Liver (tissue), 9 donors: ENCODE data around the gene AKR1C1. TPM values are rescaled to one million over a fixed set of nuclear protein-coding genes. Genes with fewer than 3 reads are reported as not detected.
"Not testable (repeated sequence)": the region's sequence is repeated elsewhere in the genome, so short reads cannot be mapped to it uniquely, and the experiment has no call there.

Experiments
- DNase-seq: peaks from one replicate; pipeline ENCODE4 v3.0.0-alpha.2; 2017; ENCODE audit warnings: low spot score
- H3K27ac ChIP-seq, 2 donors: one replicate each; pipeline ENCODE4 v1.7.0; 2013; ENCODE audit warnings: inconsistent platforms in 2 of 2, low read length in 2 of 2, control low read depth in 1 of 2, low read depth in 1 of 2, mild to moderate bottlenecking in 1 of 2
- H3K27me3 ChIP-seq, 4 donors: one replicate each; pipeline versions ENCODE4 v1.6.1 to v1.7.0; 2013; ENCODE audit warnings: low read length in 3 of 4, inconsistent platforms in 1 of 4, mild to moderate bottlenecking in 1 of 4, moderate library complexity in 1 of 4; ENCODE audit not compliant: control insufficient read depth in 4 of 4, insufficient read depth in 4 of 4
- H3K36me3 ChIP-seq, 4 donors: one replicate each; pipeline versions ENCODE4 v1.6.1 to v1.7.0; 2013; ENCODE audit warnings: low read length in 3 of 4, mild to moderate bottlenecking in 3 of 4, low read depth in 1 of 4, moderate library complexity in 1 of 4; ENCODE audit not compliant: control insufficient read depth in 4 of 4, insufficient read depth in 3 of 4
- H3K4me1 ChIP-seq, 4 donors: one replicate each; pipeline versions ENCODE4 v1.6.1 to v1.7.0; 2013; ENCODE audit warnings: low read length in 3 of 4, mild to moderate bottlenecking in 3 of 4, moderate library complexity in 1 of 4; ENCODE audit not compliant: control insufficient read depth in 4 of 4, insufficient read depth in 4 of 4
- H3K4me3 ChIP-seq, 3 donors: one replicate each; pipeline versions ENCODE4 v1.6.1 to v1.7.0; 2013; ENCODE audit warnings: low read length in 3 of 3, control low read depth in 1 of 3, low read depth in 1 of 3, mild to moderate bottlenecking in 1 of 3
- H3K9ac ChIP-seq, 2 donors: one replicate each; pipeline ENCODE4 v1.7.0; 2013; ENCODE audit warnings: low read length in 2 of 2, mild to moderate bottlenecking in 2 of 2, moderate library complexity in 2 of 2, control low read depth in 1 of 2, low read depth in 1 of 2
- H3K9me3 ChIP-seq, 4 donors: one replicate each; pipeline versions ENCODE4 v1.6.1 to v1.7.0; 2013; ENCODE audit warnings: low read length in 3 of 4; ENCODE audit not compliant: control insufficient read depth in 4 of 4
- EGR1 ChIP-seq, 2 donors: IDR thresholded peaks; 2 replicates each; pipeline ENCODE4 v1.6.1; 2016 to 2018; ENCODE audit warnings: antibody characterized with exemption in 2 of 2, low read depth in 2 of 2
- FOXA1 ChIP-seq: IDR thresholded peaks from 2 replicates; pipeline ENCODE4 v1.6.1; 2016; ENCODE audit warnings: antibody characterized with exemption
- FOXA2 ChIP-seq: IDR thresholded peaks from 2 replicates; pipeline ENCODE4 v1.6.1; 2016; ENCODE audit warnings: antibody characterized with exemption
- GABPA ChIP-seq, 2 donors: IDR thresholded peaks in 1 of 2; conservative IDR thresholded peaks in 1 of 2; 2 replicates each; pipeline ENCODE4 v1.6.1; 2016; ENCODE audit warnings: antibody characterized with exemption in 2 of 2, mild to moderate bottlenecking in 1 of 2, moderate library complexity in 1 of 2
- HNF4A ChIP-seq, 2 donors: conservative IDR thresholded peaks; 2 replicates each; pipeline ENCODE4 v1.6.1; 2016; ENCODE audit warnings: antibody characterized with exemption in 2 of 2, mild to moderate bottlenecking in 2 of 2
- JUND ChIP-seq, 2 donors: IDR thresholded peaks; 2 replicates each; pipeline ENCODE4 v1.6.1; 2016; ENCODE audit warnings: antibody characterized with exemption in 2 of 2
- NR2F2 ChIP-seq: IDR thresholded peaks from 2 replicates; pipeline ENCODE4 v1.6.1; 2016; ENCODE audit warnings: antibody characterized with exemption
- RAD21 ChIP-seq, 2 donors: IDR thresholded peaks; 2 replicates each; pipeline ENCODE4 v1.6.1; 2016; ENCODE audit warnings: antibody characterized with exemption in 2 of 2, mild to moderate bottlenecking in 2 of 2
- RXRA ChIP-seq, 2 donors: IDR thresholded peaks; 2 replicates each; pipeline ENCODE4 v1.6.1; 2017 to 2018; ENCODE audit warnings: antibody characterized with exemption in 2 of 2, mild to moderate bottlenecking in 1 of 2
- SP1 ChIP-seq: IDR thresholded peaks from 2 replicates; pipeline ENCODE4 v1.6.1; 2018; ENCODE audit warnings: antibody characterized with exemption, mild to moderate bottlenecking
- TAF1 ChIP-seq: conservative IDR thresholded peaks from 2 replicates; pipeline ENCODE4 v1.6.1; 2016; ENCODE audit warnings: antibody characterized with exemption, mild to moderate bottlenecking
- YY1 ChIP-seq: IDR thresholded peaks from 2 replicates; pipeline ENCODE4 v1.6.1; 2016; ENCODE audit warnings: antibody characterized with exemption, mild to moderate bottlenecking
- WGBS: extraction: QIAGEN DNeasy Blood & Tissue Kit; methylation state at CpG from one replicate; pipeline ENCODE4 v1.1.7; 2013; 5-methylcytosine and 5-hydroxymethylcytosine counted together
- polyA plus RNA-seq, 2 donors: library from polyadenylated mRNA; stranded (reverse) in 1 of 2; unstranded in 1 of 2; fragments of 200-250 nt in 1 of 2; fragments of >200 nt in 1 of 2; fragmentation: Nextera tagmentation in 1 of 2; extraction: Ambion mirVana in 1 of 2; gene quantifications; one replicate each; pipeline versions ENCODE4 v1.2.1 to v1.2.3, GENCODE V29; 2013 to 2015
- total RNA-seq, 2 donors: library from RNA; depleted of rRNA; stranded (reverse); fragments of >200 nt; gene quantifications; one replicate each; pipeline ENCODE4 v1.2.3, GENCODE V29; 2014
- TF ChIP-seq, protein P1 (sequence below): IDR thresholded peaks from 2 replicates; pipeline ENCODE4 v1.6.1; 2016; ENCODE audit warnings: antibody characterized with exemption
- TF ChIP-seq, protein P2 (sequence below): IDR thresholded peaks from 2 replicates; pipeline ENCODE4 v1.6.1; 2016; ENCODE audit warnings: antibody characterized with exemption, mild to moderate bottlenecking
- TF ChIP-seq, protein P3 (sequence below): IDR thresholded peaks from 2 replicates; pipeline ENCODE4 v1.6.1; 2016; ENCODE audit warnings: antibody characterized with exemption
- TF ChIP-seq, protein P4 (sequence below): IDR thresholded peaks from 2 replicates; pipeline ENCODE4 v1.6.1; 2016; ENCODE audit warnings: antibody characterized with exemption
- TF ChIP-seq, protein P5 (sequence below): fragments of 150-350 bp; IDR thresholded peaks from 2 replicates; pipeline ENCODE4 v1.5.1; 2017; ENCODE audit warnings: improper control_type of control experiment, low read depth, low read length; ENCODE audit not compliant: missing input control
- donor health status: healthy.
- donor health status: healthy.
- donor health status: healthy.
- donor health status: healthy.
- donor health status: healthy.

Gene AKR1C1
- total and polyA plus RNA-seq, 4 donors = 128 to 540 (median 145) TPM

DNA sequence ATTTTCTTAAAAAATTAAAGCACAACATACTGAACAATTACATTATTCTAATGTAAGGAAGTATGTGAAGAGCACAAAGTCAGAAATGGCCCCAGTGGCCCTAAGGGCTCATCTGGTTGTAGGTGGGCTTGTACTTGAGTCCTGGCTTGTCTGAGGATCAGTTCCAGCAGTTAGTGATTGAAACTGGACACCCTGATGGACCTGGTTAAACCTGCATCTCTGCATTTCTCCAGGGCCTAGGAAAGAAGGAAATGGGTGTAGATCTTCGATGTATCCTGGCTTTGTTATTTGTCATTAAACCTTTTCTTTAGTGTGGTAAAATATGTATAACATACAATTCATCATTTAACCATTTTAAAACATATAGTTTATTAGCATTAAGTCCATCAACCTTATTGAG, 50.2 kb downstream of the AKR1C1 start:
- peaks cover 2 to 20% (median 4%) of the 10 kb centered on the region in 4 donors for H3K4me1 ChIP-seq
- no peaks in the 10 kb centered on the region for H3K27me3 ChIP-seq
- TF ChIP-seq TAF1 (no peak), RXRA (IDR thresholded peaks at IDR 0.05) (no peak), EGR1 (IDR thresholded peaks at IDR 0.05; ENCODE audit: low read depth in 2 of 2) (no peak), FOXA2 (no peak), YY1 (no peak), SP1 (no peak), GABPA (IDR thresholded peaks at IDR 0.05 in 1 of 2, conservative IDR thresholded peaks at IDR 0.05 in 1 of 2) (no peak)
- TF ChIP-seq, protein P1, sequence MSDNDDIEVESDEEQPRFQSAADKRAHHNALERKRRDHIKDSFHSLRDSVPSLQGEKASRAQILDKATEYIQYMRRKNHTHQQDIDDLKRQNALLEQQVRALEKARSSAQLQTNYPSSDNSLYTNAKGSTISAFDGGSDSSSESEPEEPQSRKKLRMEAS = no peak
- TF ChIP-seq, protein P2, sequence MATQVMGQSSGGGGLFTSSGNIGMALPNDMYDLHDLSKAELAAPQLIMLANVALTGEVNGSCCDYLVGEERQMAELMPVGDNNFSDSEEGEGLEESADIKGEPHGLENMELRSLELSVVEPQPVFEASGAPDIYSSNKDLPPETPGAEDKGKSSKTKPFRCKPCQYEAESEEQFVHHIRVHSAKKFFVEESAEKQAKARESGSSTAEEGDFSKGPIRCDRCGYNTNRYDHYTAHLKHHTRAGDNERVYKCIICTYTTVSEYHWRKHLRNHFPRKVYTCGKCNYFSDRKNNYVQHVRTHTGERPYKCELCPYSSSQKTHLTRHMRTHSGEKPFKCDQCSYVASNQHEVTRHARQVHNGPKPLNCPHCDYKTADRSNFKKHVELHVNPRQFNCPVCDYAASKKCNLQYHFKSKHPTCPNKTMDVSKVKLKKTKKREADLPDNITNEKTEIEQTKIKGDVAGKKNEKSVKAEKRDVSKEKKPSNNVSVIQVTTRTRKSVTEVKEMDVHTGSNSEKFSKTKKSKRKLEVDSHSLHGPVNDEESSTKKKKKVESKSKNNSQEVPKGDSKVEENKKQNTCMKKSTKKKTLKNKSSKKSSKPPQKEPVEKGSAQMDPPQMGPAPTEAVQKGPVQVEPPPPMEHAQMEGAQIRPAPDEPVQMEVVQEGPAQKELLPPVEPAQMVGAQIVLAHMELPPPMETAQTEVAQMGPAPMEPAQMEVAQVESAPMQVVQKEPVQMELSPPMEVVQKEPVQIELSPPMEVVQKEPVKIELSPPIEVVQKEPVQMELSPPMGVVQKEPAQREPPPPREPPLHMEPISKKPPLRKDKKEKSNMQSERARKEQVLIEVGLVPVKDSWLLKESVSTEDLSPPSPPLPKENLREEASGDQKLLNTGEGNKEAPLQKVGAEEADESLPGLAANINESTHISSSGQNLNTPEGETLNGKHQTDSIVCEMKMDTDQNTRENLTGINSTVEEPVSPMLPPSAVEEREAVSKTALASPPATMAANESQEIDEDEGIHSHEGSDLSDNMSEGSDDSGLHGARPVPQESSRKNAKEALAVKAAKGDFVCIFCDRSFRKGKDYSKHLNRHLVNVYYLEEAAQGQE = no peak
- TF ChIP-seq, protein P3, sequence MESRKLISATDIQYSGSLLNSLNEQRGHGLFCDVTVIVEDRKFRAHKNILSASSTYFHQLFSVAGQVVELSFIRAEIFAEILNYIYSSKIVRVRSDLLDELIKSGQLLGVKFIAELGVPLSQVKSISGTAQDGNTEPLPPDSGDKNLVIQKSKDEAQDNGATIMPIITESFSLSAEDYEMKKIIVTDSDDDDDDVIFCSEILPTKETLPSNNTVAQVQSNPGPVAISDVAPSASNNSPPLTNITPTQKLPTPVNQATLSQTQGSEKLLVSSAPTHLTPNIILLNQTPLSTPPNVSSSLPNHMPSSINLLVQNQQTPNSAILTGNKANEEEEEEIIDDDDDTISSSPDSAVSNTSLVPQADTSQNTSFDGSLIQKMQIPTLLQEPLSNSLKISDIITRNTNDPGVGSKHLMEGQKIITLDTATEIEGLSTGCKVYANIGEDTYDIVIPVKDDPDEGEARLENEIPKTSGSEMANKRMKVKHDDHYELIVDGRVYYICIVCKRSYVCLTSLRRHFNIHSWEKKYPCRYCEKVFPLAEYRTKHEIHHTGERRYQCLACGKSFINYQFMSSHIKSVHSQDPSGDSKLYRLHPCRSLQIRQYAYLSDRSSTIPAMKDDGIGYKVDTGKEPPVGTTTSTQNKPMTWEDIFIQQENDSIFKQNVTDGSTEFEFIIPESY = no peak
- TF ChIP-seq, protein P4, sequence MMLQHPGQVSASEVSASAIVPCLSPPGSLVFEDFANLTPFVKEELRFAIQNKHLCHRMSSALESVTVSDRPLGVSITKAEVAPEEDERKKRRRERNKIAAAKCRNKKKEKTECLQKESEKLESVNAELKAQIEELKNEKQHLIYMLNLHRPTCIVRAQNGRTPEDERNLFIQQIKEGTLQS = no peak
- H3K9me3 ChIP-seq = no peaks in the 10 kb centered on the region
- 88% methylated on average over 1 of the region's 1 CpG for WGBS
- no peaks in the 10 kb centered on the region for H3K36me3 ChIP-seq
- H3K4me3 ChIP-seq = no peak overlapping the region
- DNase-seq = no peak
- no peak overlapping the region for H3K27ac ChIP-seq
- no peak overlapping the region for H3K9ac ChIP-seq

DNA sequence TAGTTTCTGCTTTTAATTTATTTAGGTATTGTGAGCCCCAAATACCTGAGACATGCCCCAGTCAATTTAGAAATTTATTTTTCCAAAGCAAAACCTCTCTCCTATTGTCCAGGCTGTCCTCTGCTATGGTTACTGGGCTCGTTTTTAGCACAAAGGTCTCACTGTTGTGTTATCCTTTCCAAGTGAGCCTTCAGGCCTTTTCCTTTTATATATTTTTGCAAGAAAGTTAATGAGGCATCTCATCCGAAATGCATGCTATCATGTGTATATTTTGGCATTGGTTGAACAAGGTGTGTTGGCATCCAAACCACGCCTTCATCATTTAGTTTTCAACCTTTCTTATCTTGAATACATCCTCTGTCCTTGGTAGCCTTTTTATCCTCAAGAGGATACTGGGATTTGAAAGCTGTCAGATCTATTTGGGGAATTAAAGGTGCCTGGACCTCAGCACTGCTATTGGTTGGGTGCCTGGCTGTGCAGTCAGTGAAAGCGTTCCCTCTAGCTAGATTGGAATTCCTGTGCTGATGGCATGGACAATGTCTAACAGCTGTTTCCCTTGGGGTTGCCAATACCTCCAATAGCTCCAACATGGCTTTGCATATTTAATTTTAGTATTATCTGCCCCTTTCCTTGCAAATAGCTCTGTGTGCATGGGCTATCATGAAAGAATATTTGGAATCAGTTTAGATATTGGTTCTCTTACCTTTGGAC, 51.1 kb downstream of the AKR1C1 start:
- DNase-seq, H3K4me3 ChIP-seq, H3K9me3 ChIP-seq, H3K9ac ChIP-seq, H3K27me3 ChIP-seq, H3K36me3 ChIP-seq, H3K27ac ChIP-seq: not testable (repeated sequence)
- H3K4me1 ChIP-seq = peaks cover 2 to 17% (median 6%) of the 10 kb centered on the region in 4 donors
- 72% methylated on average over 4 of the region's 4 CpGs for WGBS

DNA sequence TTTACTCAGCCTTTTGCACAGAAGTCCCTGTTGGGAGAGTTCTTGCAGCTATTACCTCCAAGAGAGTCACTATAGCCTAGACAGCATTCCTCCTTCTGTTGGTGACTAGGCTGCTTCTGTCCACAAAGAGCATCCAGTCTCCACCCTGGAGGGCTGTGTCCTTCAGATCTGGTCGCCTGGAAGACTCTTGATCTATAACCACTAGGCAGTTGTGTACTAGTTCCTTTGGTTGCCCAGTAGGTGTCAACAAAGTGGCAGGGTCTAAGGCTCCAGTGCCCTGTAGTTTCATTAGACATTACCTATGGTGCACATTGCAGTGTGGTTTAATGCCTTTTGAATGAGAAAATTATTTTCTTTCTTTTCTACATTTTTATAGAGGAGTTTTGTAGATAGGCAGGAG, 51.7 kb downstream of the AKR1C1 start:
- Histone ChIP-seq H3K4me3 (no peak overlapping the region), H3K27ac (no peak overlapping the region), H3K4me1 (peaks cover 0 to 14% (median 7%) of the 10 kb centered on the region in 4 donors), H3K9me3 (no peaks in the 10 kb centered on the region), H3K27me3 (no peaks in the 10 kb centered on the region), H3K9ac (no peak overlapping the region), H3K36me3 (no peaks in the 10 kb centered on the region)
- TF ChIP-seq HNF4A (conservative IDR thresholded peaks at IDR 0.05) (peak; percentile 34 to 66), NR2F2 (no peak), RAD21 (IDR thresholded peaks at IDR 0.05) (peak; percentile 90), FOXA1 (no peak), JUND (IDR thresholded peaks at IDR 0.05) (no peak), TAF1 (no peak)
- TF ChIP-seq, protein P5, sequence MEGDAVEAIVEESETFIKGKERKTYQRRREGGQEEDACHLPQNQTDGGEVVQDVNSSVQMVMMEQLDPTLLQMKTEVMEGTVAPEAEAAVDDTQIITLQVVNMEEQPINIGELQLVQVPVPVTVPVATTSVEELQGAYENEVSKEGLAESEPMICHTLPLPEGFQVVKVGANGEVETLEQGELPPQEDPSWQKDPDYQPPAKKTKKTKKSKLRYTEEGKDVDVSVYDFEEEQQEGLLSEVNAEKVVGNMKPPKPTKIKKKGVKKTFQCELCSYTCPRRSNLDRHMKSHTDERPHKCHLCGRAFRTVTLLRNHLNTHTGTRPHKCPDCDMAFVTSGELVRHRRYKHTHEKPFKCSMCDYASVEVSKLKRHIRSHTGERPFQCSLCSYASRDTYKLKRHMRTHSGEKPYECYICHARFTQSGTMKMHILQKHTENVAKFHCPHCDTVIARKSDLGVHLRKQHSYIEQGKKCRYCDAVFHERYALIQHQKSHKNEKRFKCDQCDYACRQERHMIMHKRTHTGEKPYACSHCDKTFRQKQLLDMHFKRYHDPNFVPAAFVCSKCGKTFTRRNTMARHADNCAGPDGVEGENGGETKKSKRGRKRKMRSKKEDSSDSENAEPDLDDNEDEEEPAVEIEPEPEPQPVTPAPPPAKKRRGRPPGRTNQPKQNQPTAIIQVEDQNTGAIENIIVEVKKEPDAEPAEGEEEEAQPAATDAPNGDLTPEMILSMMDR = peak; percentile 52
- 28% methylated on average over 1 of the region's 1 CpG for WGBS
- no peak for DNase-seq
